PC-9 (cell line): Measurements from ENCODE around the gene TEKT2. TPM values are rescaled to one million over a fixed set of nuclear protein-coding genes. Genes with fewer than 3 reads are reported as not detected.
A peak's percentile ranks its signal among the peaks of the same experiment; 100 is the strongest.

ENCODE experiments used
- BruUV-seq: library from RNA; stranded (reverse); fragments of 400-500 nt; replicated peaks from 2 replicates; lab custom pipeline; 2021; lab: Mats Ljungman, UMichigan
- CTCF ChIA-PET: fragments of 300-600 bp; sonication (Branson Sonifier 250); formaldehyde crosslinking; loops from one replicate; lab custom pipeline; 2022; ENCODE audit warnings: antibody characterized with exemption; lab: Charles Lee
- POLR2A ChIA-PET: fragments of 300-600 bp; sonication (Branson Sonifier 250); formaldehyde crosslinking; loops from one replicate; lab custom pipeline; 2022; ENCODE audit warnings: antibody characterized with exemption; ENCODE audit not compliant: unreplicated experiment; lab: Charles Lee
- DNase-seq, 2 experiments: peaks; one replicate each; pipeline versions ENCODE4 v3.0.0 to v3.0.0-alpha.2; 2015 to 2022; ENCODE audit warnings: mixed read lengths in 1 of 2
- H2AFZ ChIP-seq: fragments of 200-600 bp; sonication (generic); 2 replicates; pipeline ENCODE4 v1.8.1; 2017; ENCODE audit warnings: antibody characterized with exemption
- H3F3A ChIP-seq: fragments of 200-600 bp; sonication (generic); 2 replicates; pipeline ENCODE4 v1.8.1; 2017; ENCODE audit warnings: antibody characterized with exemption, mild to moderate bottlenecking, low read depth; ENCODE audit not compliant: insufficient read depth
- H3K27ac ChIP-seq: fragments of 200-600 bp; sonication (generic); 2 replicates; pipeline ENCODE4 v1.6.1; 2016; ENCODE audit warnings: mixed run types
- H3K27me3 ChIP-seq: fragments of 200-600 bp; sonication (generic); 2 replicates; pipeline ENCODE4 v1.6.1; 2016; ENCODE audit warnings: low read depth, mixed run types; ENCODE audit not compliant: insufficient read depth
- H3K36me3 ChIP-seq: fragments of 200-600 bp; sonication (generic); 2 replicates; pipeline ENCODE4 v1.6.1; 2016; ENCODE audit warnings: low read depth, mixed run types
- H3K4me1 ChIP-seq: fragments of 200-600 bp; sonication (generic); replicated peaks from 2 replicates; pipeline ENCODE4 v1.6.1; 2016; ENCODE audit warnings: mixed run types; ENCODE audit not compliant: insufficient read depth
- H3K4me2 ChIP-seq: fragments of 200-600 bp; sonication (generic); 2 replicates; pipeline ENCODE4 v1.6.1; 2017; ENCODE audit warnings: mixed run types
- H3K4me3 ChIP-seq: fragments of 200-600 bp; sonication (generic); 2 replicates; pipeline ENCODE4 v1.6.1; 2016; ENCODE audit warnings: mixed run types
- H3K79me2 ChIP-seq: fragments of 200-600 bp; sonication (generic); 2 replicates; pipeline ENCODE4 v1.6.1; 2017; ENCODE audit warnings: low read depth, mixed run types
- H3K9me2 ChIP-seq: fragments of 200-600 bp; sonication (generic); 2 replicates; pipeline ENCODE4 v1.8.1; 2017; ENCODE audit warnings: mild to moderate bottlenecking; ENCODE audit not compliant: insufficient read depth
- H3K9me3 ChIP-seq: fragments of 200-600 bp; sonication (generic); 2 replicates; pipeline ENCODE4 v1.8.1; 2016; ENCODE audit warnings: low read depth; ENCODE audit not compliant: insufficient read depth
- H4K20me1 ChIP-seq: fragments of 200-600 bp; sonication (generic); 2 replicates; pipeline ENCODE4 v1.8.1; 2017; ENCODE audit not compliant: insufficient read depth
- EZH2 ChIP-seq: fragments of 200-600 bp; sonication (generic); IDR thresholded peaks from 2 replicates; pipeline ENCODE4 v1.8.0; 2017; ENCODE audit warnings: antibody characterized with exemption, low read depth
- intact Hi-C: fragments of 100-400 bp; cut with micrococcal nuclease; formaldehyde crosslinking; loops from one replicate; pipeline ENCODE4 v1.10.0; 2022; ENCODE audit not compliant: unreplicated experiment
- total RNA-seq: library from RNA; stranded (reverse); gene quantifications from 2 replicates; pipeline ENCODE4 v1.2.3, GENCODE V29; 2021
- TF ChIP-seq, protein P1 (sequence below): fragments of 200-600 bp; sonication (generic); conservative IDR thresholded peaks from 2 replicates; pipeline ENCODE4 v1.6.1; 2017; ENCODE audit warnings: mixed run types, antibody characterized with exemption, mild to moderate bottlenecking, moderate library complexity

Gene TEKT2
- total RNA-seq, 1 experiment from 2014 or later = 1.1 TPM

DNA sequence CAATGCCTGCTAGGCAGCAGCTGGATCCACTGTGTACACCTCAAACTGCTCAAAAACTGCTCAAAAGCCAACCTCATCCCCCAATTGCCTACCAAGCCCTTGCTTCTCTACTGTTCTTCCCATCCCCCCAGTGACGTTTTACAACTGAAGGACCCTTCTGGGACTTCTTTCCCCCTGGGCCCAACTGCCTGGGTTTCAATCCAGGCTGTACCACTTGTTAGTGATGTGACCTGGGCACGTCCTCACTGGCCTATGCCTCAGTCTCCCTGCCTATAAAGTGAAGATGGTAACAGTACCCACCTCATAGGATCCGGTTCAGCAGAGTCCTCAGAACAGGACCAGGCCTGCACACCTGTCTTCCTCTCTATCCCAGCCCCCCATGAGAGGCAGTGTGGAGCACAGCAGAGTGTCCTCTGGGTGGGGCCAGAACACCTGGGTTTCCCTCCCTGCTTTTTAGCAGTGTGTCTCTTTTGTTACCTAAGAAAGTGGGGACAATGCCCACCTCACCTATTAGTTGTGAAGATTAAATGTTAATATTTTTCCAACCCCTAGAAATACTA, 1.9 kb upstream of the TEKT2 start:
- H3K79me2 ChIP-seq = no peaks in the 10 kb centered on the region
- no peak overlapping the region for H3K27ac ChIP-seq
- no peak overlapping the region for H2AFZ ChIP-seq
- H3F3A ChIP-seq = peaks cover 18% of the 10 kb centered on the region; the same call in 1 of the 2 replicates
- DNase-seq = no peak
- TF ChIP-seq EZH2 = no peak
- TF ChIP-seq, protein P1, sequence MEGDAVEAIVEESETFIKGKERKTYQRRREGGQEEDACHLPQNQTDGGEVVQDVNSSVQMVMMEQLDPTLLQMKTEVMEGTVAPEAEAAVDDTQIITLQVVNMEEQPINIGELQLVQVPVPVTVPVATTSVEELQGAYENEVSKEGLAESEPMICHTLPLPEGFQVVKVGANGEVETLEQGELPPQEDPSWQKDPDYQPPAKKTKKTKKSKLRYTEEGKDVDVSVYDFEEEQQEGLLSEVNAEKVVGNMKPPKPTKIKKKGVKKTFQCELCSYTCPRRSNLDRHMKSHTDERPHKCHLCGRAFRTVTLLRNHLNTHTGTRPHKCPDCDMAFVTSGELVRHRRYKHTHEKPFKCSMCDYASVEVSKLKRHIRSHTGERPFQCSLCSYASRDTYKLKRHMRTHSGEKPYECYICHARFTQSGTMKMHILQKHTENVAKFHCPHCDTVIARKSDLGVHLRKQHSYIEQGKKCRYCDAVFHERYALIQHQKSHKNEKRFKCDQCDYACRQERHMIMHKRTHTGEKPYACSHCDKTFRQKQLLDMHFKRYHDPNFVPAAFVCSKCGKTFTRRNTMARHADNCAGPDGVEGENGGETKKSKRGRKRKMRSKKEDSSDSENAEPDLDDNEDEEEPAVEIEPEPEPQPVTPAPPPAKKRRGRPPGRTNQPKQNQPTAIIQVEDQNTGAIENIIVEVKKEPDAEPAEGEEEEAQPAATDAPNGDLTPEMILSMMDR = no peak
- no peak overlapping the region for H3K4me3 ChIP-seq
- H3K9me3 ChIP-seq = no peaks in the 10 kb centered on the region
- no peaks in the 10 kb centered on the region for H3K27me3 ChIP-seq
- H3K9me2 ChIP-seq = no peaks in the 10 kb centered on the region
- no TSS peak for BruUV-seq
- peaks cover 17% of the 10 kb centered on the region for H3K4me1 ChIP-seq
- H4K20me1 ChIP-seq = no peaks in the 10 kb centered on the region
- ChIA-PET CTCF (no interaction called here), POLR2A (no interaction called here)
- H3K4me2 ChIP-seq = no peak overlapping the region
- intact Hi-C loops = no loop called here
- no peaks in the 10 kb centered on the region for H3K36me3 ChIP-seq

DNA sequence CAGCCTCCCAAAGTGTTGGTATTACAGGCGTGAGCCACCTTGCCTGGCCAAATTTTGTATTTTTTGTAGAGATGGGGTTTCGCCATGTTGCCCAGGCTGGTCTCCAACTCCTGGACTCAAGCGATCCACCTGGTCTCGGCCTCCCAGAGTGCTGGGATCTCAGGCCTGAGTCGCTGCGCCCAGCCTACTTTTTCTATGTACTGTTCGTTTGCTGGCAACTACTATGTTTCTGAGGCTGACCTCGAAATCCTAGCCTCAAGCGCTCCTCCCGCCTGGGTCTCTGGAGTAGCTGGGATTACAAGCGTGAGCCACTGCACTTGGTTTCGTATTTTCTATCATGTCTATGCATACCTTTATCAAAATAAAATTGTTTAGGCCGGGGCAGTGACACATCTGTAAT, 675 bp upstream of the TEKT2 start:
- no peak for DNase-seq
- ChIA-PET CTCF (no interaction called here), POLR2A (no interaction called here)
- Histone ChIP-seq H3K4me1 (peaks cover 17% of the 10 kb centered on the region), H3F3A (peaks cover 18% of the 10 kb centered on the region; the same call in 1 of the 2 replicates), H3K27ac (no peak overlapping the region), H3K4me3 (no peak overlapping the region), H3K4me2 (no peak overlapping the region), H3K9me2 (no peaks in the 10 kb centered on the region), H3K9me3 (no peaks in the 10 kb centered on the region), H3K36me3 (no peaks in the 10 kb centered on the region), H4K20me1 (no peaks in the 10 kb centered on the region), H3K79me2 (no peaks in the 10 kb centered on the region), H2AFZ (no peak overlapping the region), H3K27me3 (no peaks in the 10 kb centered on the region)
- no peak for TF ChIP-seq EZH2
- TF ChIP-seq, protein P1 = no peak
- intact Hi-C loops = no loop called here
- BruUV-seq = no TSS peak

DNA sequence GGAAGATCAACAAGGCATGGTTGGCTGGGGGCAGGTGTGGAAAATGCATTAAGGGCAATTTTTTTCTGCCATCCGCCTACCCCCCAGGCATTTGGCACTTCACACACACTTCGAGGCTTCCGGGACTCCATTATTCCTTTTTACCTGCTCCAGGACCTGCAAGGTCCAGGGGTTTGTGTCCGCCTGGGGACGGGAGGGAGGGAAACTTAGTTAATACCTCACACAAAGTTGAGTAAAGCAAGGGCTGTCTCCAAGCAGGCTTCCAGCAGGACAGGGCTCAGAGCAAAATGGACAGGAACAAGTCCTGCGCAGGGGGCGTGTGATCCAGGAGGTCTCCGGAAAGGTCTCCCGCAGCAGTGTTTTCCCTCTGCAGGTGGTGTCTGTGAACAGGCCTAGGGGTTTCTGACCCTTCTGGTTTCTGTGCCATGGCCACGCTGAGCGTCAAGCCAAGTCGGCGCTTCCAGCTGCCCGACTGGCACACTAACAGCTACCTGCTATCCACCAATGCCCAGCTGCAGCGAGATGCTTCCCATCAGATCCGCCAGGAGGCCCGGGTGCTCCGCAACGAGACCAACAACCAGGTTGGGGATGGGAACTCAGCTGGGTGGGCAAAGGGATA, 712 bp downstream of the TEKT2 start:
- no peak for DNase-seq
- Histone ChIP-seq H3K36me3 (no peaks in the 10 kb centered on the region), H3K4me1 (peaks cover 17% of the 10 kb centered on the region), H3K27ac (no peak overlapping the region), H2AFZ (0 out of 2 replicates have a peak overlapping the region, but pooled peaks have one; percentile 43), H3K79me2 (peaks cover 8% of the 10 kb centered on the region), H3K9me2 (no peaks in the 10 kb centered on the region), H3K4me3 (no peak overlapping the region; the same call in 1 of the 2 replicates), H3F3A (peaks cover 18% of the 10 kb centered on the region; the same call in 1 of the 2 replicates), H3K4me2 (peak overlapping the region; percentile 60), H3K27me3 (no peaks in the 10 kb centered on the region), H3K9me3 (no peaks in the 10 kb centered on the region), H4K20me1 (no peaks in the 10 kb centered on the region)
- intact Hi-C loops = no loop called here
- POLR2A ChIA-PET = no interaction called here
- CTCF ChIA-PET = no interaction called here
- BruUV-seq = no TSS peak
- TF ChIP-seq, protein P1 = no peak
- no peak for TF ChIP-seq EZH2
